Activated CD4-positive, alpha-beta memory T cell treated with anti-CD3 and anti-CD28 coated beads for 36 hours (primary cell): ENCODE results near the gene POT1. TPM values are rescaled to one million over a fixed set of nuclear protein-coding genes. Genes with fewer than 3 reads are reported as not detected.
A peak's percentile ranks its signal among the peaks of the same experiment; 100 is the strongest.

Experiments used
- CTCF ChIA-PET: fragments of 350-600 bp; sonication (Branson Sonifier 250); formaldehyde crosslinking; loops from one replicate; lab custom pipeline; 2021; ENCODE audit warnings: antibody characterized with exemption, inconsistent platforms; lab: Charles Lee
- POLR2A ChIA-PET: fragments of 350-600 bp; sonication (Branson Sonifier 250); formaldehyde crosslinking; loops from one replicate; lab custom pipeline; 2021; ENCODE audit warnings: antibody characterized with exemption; lab: Charles Lee
- DNase-seq: peaks from one replicate; pipeline ENCODE4 v3.0.0-alpha.2; 2020
- H3K27ac Mint-ChIP-seq: one replicate; pipeline ENCODE4 v1.8.0; 2021; ENCODE audit warnings: mixed read lengths
- H3K27me3 Mint-ChIP-seq: one replicate; pipeline ENCODE4 v1.8.0; 2021; ENCODE audit warnings: mixed read lengths
- H3K36me3 Mint-ChIP-seq: one replicate; pipeline ENCODE4 v1.8.0; 2021; ENCODE audit warnings: mixed read lengths
- H3K4me1 Mint-ChIP-seq: one replicate; pipeline ENCODE4 v1.8.0; 2021; ENCODE audit warnings: low read depth, mixed read lengths
- H3K4me3 Mint-ChIP-seq: one replicate; pipeline ENCODE4 v1.8.0; 2021; ENCODE audit warnings: mild to moderate bottlenecking, mixed read lengths
- H3K9me3 Mint-ChIP-seq: one replicate; pipeline ENCODE4 v1.8.0; 2021; ENCODE audit warnings: mixed read lengths
- intact Hi-C: fragments of 100-400 bp; cut with micrococcal nuclease; formaldehyde crosslinking; loops from one replicate; pipeline ENCODE4 v1.15.1; 2023
- total RNA-seq, 2 experiments: library from RNA; stranded (reverse); gene quantifications; one replicate each; pipeline ENCODE4 v1.2.3, GENCODE V29; 2021

The POT1 gene
- total RNA-seq, 2 experiments from 2014 or later, result 32.7 to 32.8 TPM

- ChIA-PET CTCF (interaction anchor here (0.7 kb wide), 1 partner anchor 25 kb away, joined by 3 read pairs; no protein-coding TSS in a partner anchor), POLR2A (no interaction called here)
- no peaks in the 10 kb centered on the region for H3K36me3 Mint-ChIP-seq
- intact Hi-C loops, result no loop called here
- DNase-seq, result no peak
- no peak overlapping the region for H3K27ac Mint-ChIP-seq
- H3K4me1 Mint-ChIP-seq, result peaks cover 5% of the 10 kb centered on the region
- no peak overlapping the region for H3K4me3 Mint-ChIP-seq
- H3K27me3 Mint-ChIP-seq, result no peaks in the 10 kb centered on the region
- no peaks in the 10 kb centered on the region for H3K9me3 Mint-ChIP-seq
These were observed 5.2 kb upstream of the POT1 start for GRCh38 chr7:124934841-124935240.

GRCh38 chr7:124930655-124931597 is 1.3 kb upstream of the POT1 start:
- H3K4me1 Mint-ChIP-seq, result peaks cover 35% of the 10 kb centered on the region
- CTCF ChIA-PET, result interaction anchor here (0.6 to 1.3 kb wide), 2 partner anchors 76 to 1307 kb away, joined by 3 to 4 read pairs; no protein-coding TSS in a partner anchor
- no peaks in the 10 kb centered on the region for H3K27me3 Mint-ChIP-seq
- peaks cover 13% of the 10 kb centered on the region for H3K36me3 Mint-ChIP-seq
- H3K4me3 Mint-ChIP-seq, result no peak overlapping the region
- POLR2A ChIA-PET, result interaction anchor here (0.5 kb wide), 1 partner anchor 847 kb away, joined by 4 read pairs; no protein-coding TSS in a partner anchor
- no peak for DNase-seq
- intact Hi-C loops, result no loop called here
- no peak overlapping the region for H3K27ac Mint-ChIP-seq
- no peaks in the 10 kb centered on the region for H3K9me3 Mint-ChIP-seq

GRCh38 chr7:124930173-124930623 is 573 bp upstream of the POT1 start:
- peaks cover 18% of the 10 kb centered on the region for H3K36me3 Mint-ChIP-seq
- H3K9me3 Mint-ChIP-seq, result no peaks in the 10 kb centered on the region
- H3K4me3 Mint-ChIP-seq, result peak overlapping the region; percentile 89
- ChIA-PET CTCF (interaction anchor here (0.6 to 1.5 kb wide), 3 partner anchors 75 to 1306 kb away, joined by 3 to 4 read pairs (median 3); partner anchors contain the start of gene GPR37), POLR2A (no interaction called here)
- H3K4me1 Mint-ChIP-seq, result peaks cover 42% of the 10 kb centered on the region
- DNase-seq, result no peak
- H3K27me3 Mint-ChIP-seq, result no peaks in the 10 kb centered on the region
- intact Hi-C loops, result no loop called here
- peak overlapping the region; percentile 89 for H3K27ac Mint-ChIP-seq

GRCh38 chr7:124924906-124925305 is 4.7 kb downstream of the POT1 start:
- CTCF ChIA-PET, result no interaction called here
- H3K4me3 Mint-ChIP-seq, result no peak overlapping the region
- POLR2A ChIA-PET, result no interaction called here
- peaks cover 70% of the 10 kb centered on the region for H3K4me1 Mint-ChIP-seq
- H3K9me3 Mint-ChIP-seq, result no peaks in the 10 kb centered on the region
- no peak for DNase-seq
- intact Hi-C loops, result loop anchor here (10.0 kb wide), 1 partner anchor 1370 kb away; the partner anchor contains the start of gene NDUFA5
- no peaks in the 10 kb centered on the region for H3K27me3 Mint-ChIP-seq
- no peak overlapping the region for H3K27ac Mint-ChIP-seq
- H3K36me3 Mint-ChIP-seq, result peaks cover 31% of the 10 kb centered on the region

GRCh38 chr7:124922200-124922599 is 7.4 kb downstream of the POT1 start:
- DNase-seq, result no peak
- Mint-ChIP-seq H3K27ac (no peak overlapping the region), H3K36me3 (peaks cover 26% of the 10 kb centered on the region), H3K4me1 (peaks cover 47% of the 10 kb centered on the region), H3K9me3 (no peaks in the 10 kb centered on the region), H3K4me3 (no peak overlapping the region), H3K27me3 (no peaks in the 10 kb centered on the region)
- ChIA-PET CTCF (no interaction called here), POLR2A (no interaction called here)
- intact Hi-C loops, result loop anchor here (10.0 kb wide), 1 partner anchor 1367 kb away; the partner anchor contains the start of gene NDUFA5

GRCh38 chr7:124919841-124920240 is 9.8 kb downstream of the POT1 start:
- H3K4me3 Mint-ChIP-seq, result no peak overlapping the region
- no peak for DNase-seq
- no peak overlapping the region for H3K27ac Mint-ChIP-seq
- H3K27me3 Mint-ChIP-seq, result no peaks in the 10 kb centered on the region
- no peaks in the 10 kb centered on the region for H3K9me3 Mint-ChIP-seq
- CTCF ChIA-PET, result no interaction called here
- peaks cover 17% of the 10 kb centered on the region for H3K36me3 Mint-ChIP-seq
- peaks cover 30% of the 10 kb centered on the region for H3K4me1 Mint-ChIP-seq
- POLR2A ChIA-PET, result no interaction called here
- intact Hi-C loops, result loop anchor here (10.0 kb wide), 1 partner anchor 1365 kb away; the partner anchor contains the start of gene NDUFA5

- Mint-ChIP-seq H3K4me1 (peaks cover 19% of the 10 kb centered on the region), H3K27me3 (no peaks in the 10 kb centered on the region), H3K4me3 (no peak overlapping the region), H3K9me3 (no peaks in the 10 kb centered on the region), H3K36me3 (peaks cover 14% of the 10 kb centered on the region), H3K27ac (no peak overlapping the region)
- ChIA-PET POLR2A (no interaction called here), CTCF (no interaction called here)
- no peak for DNase-seq
- intact Hi-C loops, result no loop called here
These were observed 11.0 kb downstream of the POT1 start for GRCh38 chr7:124918662-124919061.

DNA sequence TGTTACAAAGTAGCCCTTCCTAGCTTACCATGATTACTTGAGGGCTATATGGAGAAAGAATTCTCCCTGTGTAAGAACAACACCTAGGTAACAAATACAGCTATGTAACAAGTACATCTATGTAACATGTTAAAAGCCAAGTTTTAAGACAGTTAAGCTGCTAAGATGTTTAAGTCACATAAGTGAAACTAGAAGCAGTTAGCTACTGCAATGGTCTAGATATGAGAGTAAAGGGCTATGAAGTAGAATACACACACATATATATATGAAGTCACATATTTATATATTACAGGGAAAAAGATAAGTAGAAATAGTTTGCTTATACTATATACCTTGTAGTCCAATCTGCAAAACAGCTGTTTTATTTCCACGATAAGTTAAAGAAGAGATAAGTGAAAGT is 14.4 kb downstream of the POT1 start:
- DNase-seq, result no peak
- Mint-ChIP-seq H3K27ac (no peak overlapping the region), H3K36me3 (peaks cover 14% of the 10 kb centered on the region), H3K4me1 (peaks cover under 1% of the 10 kb centered on the region), H3K27me3 (no peaks in the 10 kb centered on the region), H3K4me3 (no peak overlapping the region), H3K9me3 (no peaks in the 10 kb centered on the region)
- CTCF ChIA-PET, result interaction anchor here (0.5 kb wide), 1 partner anchor 1987 kb away, joined by 3 read pairs; no protein-coding TSS in a partner anchor
- intact Hi-C loops, result no loop called here
- POLR2A ChIA-PET, result interaction anchor here (1.0 kb wide), 1 partner anchor 14 kb away, joined by 4 read pairs; the partner anchor contains the start of gene POT1

- CTCF ChIA-PET, result interaction anchor here (0.5 to 0.6 kb wide), 2 partner anchors 46 to 1289 kb away, joined by 3 to 5 read pairs; no protein-coding TSS in a partner anchor
- Mint-ChIP-seq H3K27ac (no peak overlapping the region), H3K27me3 (no peaks in the 10 kb centered on the region), H3K4me1 (no peaks in the 10 kb centered on the region), H3K4me3 (no peak overlapping the region), H3K36me3 (peaks cover 12% of the 10 kb centered on the region), H3K9me3 (no peaks in the 10 kb centered on the region)
- no peak for DNase-seq
- POLR2A ChIA-PET, result no interaction called here
- intact Hi-C loops, result no loop called here
These were observed 15.3 kb downstream of the POT1 start for GRCh38 chr7:124914298-124914697.

GRCh38 chr7:124912972-124913371 is 16.7 kb downstream of the POT1 start:
- Mint-ChIP-seq H3K4me3 (no peak overlapping the region), H3K27me3 (no peaks in the 10 kb centered on the region), H3K4me1 (no peaks in the 10 kb centered on the region), H3K27ac (no peak overlapping the region), H3K9me3 (no peaks in the 10 kb centered on the region), H3K36me3 (peaks cover 10% of the 10 kb centered on the region)
- ChIA-PET CTCF (no interaction called here), POLR2A (no interaction called here)
- intact Hi-C loops, result no loop called here
- no peak for DNase-seq

GRCh38 chr7:124909808-124910207 is 19.8 kb downstream of the POT1 start:
- H3K4me3 Mint-ChIP-seq, result no peak overlapping the region
- POLR2A ChIA-PET, result no interaction called here
- CTCF ChIA-PET, result no interaction called here

DNA sequence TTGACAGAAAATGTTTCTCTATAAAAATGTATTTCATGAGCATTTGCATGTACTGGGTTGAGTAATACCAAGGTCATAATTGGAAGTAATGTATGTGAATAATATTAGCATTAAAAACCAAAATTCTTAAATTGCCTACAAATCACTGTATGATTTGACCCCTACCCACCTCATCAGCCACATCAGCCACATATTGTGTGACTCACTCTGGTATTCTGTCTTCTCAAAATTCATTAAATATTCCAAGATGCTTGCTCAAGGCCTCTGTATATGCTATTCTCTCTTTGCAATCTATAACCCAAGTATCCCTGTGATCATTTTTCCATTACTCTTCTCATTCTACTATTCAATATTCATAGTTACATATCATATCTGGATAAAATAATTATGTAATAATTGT is 21.4 kb downstream of the POT1 start:
- no peak overlapping the region for H3K4me3 Mint-ChIP-seq
- intact Hi-C loops, result no loop called here
- no peaks in the 10 kb centered on the region for H3K27me3 Mint-ChIP-seq
- peaks cover 4% of the 10 kb centered on the region for H3K4me1 Mint-ChIP-seq
- CTCF ChIA-PET, result no interaction called here
- no peak overlapping the region for H3K27ac Mint-ChIP-seq
- POLR2A ChIA-PET, result no interaction called here
- H3K36me3 Mint-ChIP-seq, result peaks cover 23% of the 10 kb centered on the region
- no peak for DNase-seq
- no peaks in the 10 kb centered on the region for H3K9me3 Mint-ChIP-seq

More at GRCh38 chr7:124909808-124910207, 19.8 kb downstream of the POT1 start:
- Mint-ChIP-seq H3K4me1 (peaks cover 4% of the 10 kb centered on the region), H3K9me3 (no peaks in the 10 kb centered on the region), H3K36me3 (peaks cover 23% of the 10 kb centered on the region), H3K27ac (no peak overlapping the region), H3K27me3 (no peaks in the 10 kb centered on the region)
- intact Hi-C loops, result no loop called here
- DNase-seq, result no peak
